GM12878 (cell line): ENCODE measurements around the gene C1GALT1. TPM values are rescaled to one million over a fixed set of nuclear protein-coding genes. Genes with fewer than 3 reads are reported as not detected.
A peak's percentile ranks its signal among the peaks of the same experiment; 100 is the strongest.

Experiments
- ATAC-seq: fragments of 200-7000 bp; cut with Tn5 transposase; 3 replicates; pipeline ENCODE4 v1.9.1; 2020; ENCODE audit warnings: mild to moderate bottlenecking, moderate library complexity
- BruUV-seq: library from RNA; stranded (reverse); fragments of 400-500 nt; replicated peaks from 2 replicates; lab custom pipeline; 2021; lab: Mats Ljungman, UMichigan
- CTCF ChIA-PET: fragments of 300-600 bp; sonication (Branson Sonifier 250); formaldehyde crosslinking; extraction: SDS; loops from one replicate; lab custom pipeline; 2021; ENCODE audit warnings: inconsistent platforms; lab: Yijun Ruan, JAX
- POLR2A ChIA-PET: fragments of 350-600 bp; formaldehyde crosslinking; extraction: SDS; loops from one replicate; lab custom pipeline; 2021; ENCODE audit warnings: inconsistent platforms; lab: Charles Lee
- RAD21 ChIA-PET: fragments of 300-600 bp; sonication (Branson Sonifier 250); formaldehyde crosslinking; loops from one replicate; lab custom pipeline; 2023; ENCODE audit warnings: antibody characterized with exemption; ENCODE audit not compliant: unreplicated experiment; lab: Charles Lee
- SMC1A ChIA-PET: fragments of 300-600 bp; sonication (Branson Sonifier 250); formaldehyde crosslinking; loops from one replicate; lab custom pipeline; 2023; ENCODE audit not compliant: unreplicated experiment, uncharacterized antibody; lab: Charles Lee
- DNase-seq: peaks from one replicate; pipeline ENCODE4 v3.0.0-alpha.2; 2011; ENCODE audit warnings: low read depth, low spot score
- FAIRE-seq: peaks from 3 replicates; lab custom pipeline; 2011; peaks lifted over from hg19 to GRCh38; lab: Jason Lieb, UNC
- H2AFZ ChIP-seq: 2 replicates; pipeline ENCODE4 v1.6.0; 2011; ENCODE audit warnings: low read depth, low read length, control low read depth; ENCODE audit not compliant: control insufficient read depth
- H3K27ac ChIP-seq: 2 replicates; pipeline ENCODE4 v1.5.1; 2011; ENCODE audit warnings: control low read depth; ENCODE audit not compliant: control insufficient read depth, insufficient read depth
- H3K27me3 ChIP-seq, 2 experiments: replicated peaks in 1 of 2; 2 replicates each; pipeline versions ENCODE4 v1.6.0 to v1.6.1; 2011; ENCODE audit warnings: low read length in 1 of 2; ENCODE audit not compliant: control insufficient read depth in 2 of 2, insufficient read depth in 2 of 2
- H3K36me3 ChIP-seq, 2 experiments: 2 replicates each; pipeline ENCODE4 v1.5.1; 2011; ENCODE audit warnings: low read length in 1 of 2; ENCODE audit not compliant: control insufficient read depth in 2 of 2, insufficient read depth in 2 of 2
- H3K4me1 ChIP-seq: 2 replicates; pipeline ENCODE4 v1.6.1; 2011; ENCODE audit warnings: mild to moderate bottlenecking, low read length, moderate library complexity, mixed read lengths; ENCODE audit not compliant: control insufficient read depth, insufficient read depth
- H3K4me2 ChIP-seq: 2 replicates; pipeline ENCODE4 v1.6.0; 2011; ENCODE audit warnings: control low read depth; ENCODE audit not compliant: control insufficient read depth, insufficient read depth
- H3K4me3 ChIP-seq: fragments of 200-600 bp; sonication (generic); 2 replicates; pipeline ENCODE4 v1.5.1; 2016
- H3K79me2 ChIP-seq: 2 replicates; pipeline ENCODE4 v1.6.0; 2011; ENCODE audit warnings: low read length; ENCODE audit not compliant: control insufficient read depth, insufficient read depth
- H3K9ac ChIP-seq: 2 replicates; pipeline ENCODE4 v1.8.0; 2011; ENCODE audit warnings: low read length, control low read depth, mixed read lengths; ENCODE audit not compliant: control insufficient read depth, insufficient read depth
- H3K9me3 ChIP-seq: replicated peaks from 3 replicates; pipeline ENCODE4 v1.5.1; 2011; ENCODE audit warnings: mild to moderate bottlenecking, low read length; ENCODE audit not compliant: control insufficient read depth, insufficient read depth
- H4K20me1 ChIP-seq: 2 replicates; pipeline ENCODE4 v1.6.0; 2011; ENCODE audit not compliant: control insufficient read depth, insufficient read depth
- BCL11A ChIP-seq: IDR thresholded peaks from 2 replicates; pipeline ENCODE4 v1.6.1; 2011; ENCODE audit warnings: low read depth, low read length
- CBFB ChIP-seq: IDR thresholded peaks from 2 replicates; pipeline ENCODE4 v1.6.1; 2016; ENCODE audit warnings: antibody characterized with exemption, low read depth
- CBX5 ChIP-seq: sonication (generic); IDR thresholded peaks from 2 replicates; pipeline ENCODE4 v1.6.1; 2016; ENCODE audit warnings: low read depth, moderate library complexity, mild to moderate bottlenecking, inconsistent platforms
- CREM ChIP-seq: IDR thresholded peaks from 2 replicates; pipeline ENCODE4 v1.6.1; 2014; ENCODE audit warnings: antibody characterized with exemption, low read depth
- EED ChIP-seq: sonication (generic); IDR thresholded peaks from 2 replicates; pipeline ENCODE4 v1.6.1; 2016; ENCODE audit warnings: antibody characterized with exemption, low read depth
- ESRRA ChIP-seq: IDR thresholded peaks from 2 replicates; pipeline ENCODE4 v1.6.1; 2012; ENCODE audit warnings: mild to moderate bottlenecking, low read length, improper control_type of control experiment
- FOS ChIP-seq: IDR thresholded peaks from 3 replicates; pipeline ENCODE4 v1.6.1; 2011; ENCODE audit warnings: borderline replicate concordance; ENCODE audit not compliant: insufficient read length; ENCODE audit errors: extremely low read depth
- HCFC1 ChIP-seq: fragments of 150-350 bp; IDR thresholded peaks from 2 replicates; pipeline ENCODE4 v1.6.1; 2014; ENCODE audit warnings: low read length
- HDAC2 ChIP-seq: fragments of 200-600 bp; sonication (generic); IDR thresholded peaks from 2 replicates; pipeline ENCODE4 v1.6.1; 2017
- HDAC6 ChIP-seq: fragments of 200-600 bp; sonication (generic); IDR thresholded peaks from one replicate; pipeline ENCODE4 v1.8.0; 2017; ENCODE audit warnings: antibody characterized with exemption; ENCODE audit not compliant: unreplicated experiment
- IKZF1 ChIP-seq: fragments of 450-650 bp; conservative IDR thresholded peaks from 2 replicates; pipeline ENCODE4 v1.6.1; 2017; ENCODE audit warnings: antibody characterized with exemption, mild to moderate bottlenecking
- LARP7 ChIP-seq: fragments of 450-650 bp; IDR thresholded peaks from 2 replicates; pipeline ENCODE4 v1.6.1; 2017; ENCODE audit warnings: mild to moderate bottlenecking
- MTA3 ChIP-seq: IDR thresholded peaks from 2 replicates; pipeline ENCODE4 v1.6.1; 2012; ENCODE audit warnings: low read length, inconsistent platforms, borderline replicate concordance
- MYC ChIP-seq: IDR thresholded peaks from 2 replicates; pipeline ENCODE4 v1.6.1; 2011; ENCODE audit warnings: mild to moderate bottlenecking, low read length, moderate library complexity, inconsistent platforms; ENCODE audit not compliant: insufficient read depth, insufficient replicate concordance, insufficient read length, severe bottlenecking
- NFIC ChIP-seq: IDR thresholded peaks from 2 replicates; pipeline ENCODE4 v1.6.1; 2012; ENCODE audit warnings: low read depth, mild to moderate bottlenecking, inconsistent platforms, low read length, moderate library complexity
- PBX3 ChIP-seq: IDR thresholded peaks from 2 replicates; pipeline ENCODE4 v1.6.1; 2011; ENCODE audit warnings: mild to moderate bottlenecking, low read depth, low read length, moderate library complexity; ENCODE audit not compliant: insufficient replicate concordance
- PKNOX1 ChIP-seq: fragments of 450-650 bp; IDR thresholded peaks from 2 replicates; pipeline ENCODE4 v1.6.1; 2016; ENCODE audit warnings: mild to moderate bottlenecking
- RAD21 ChIP-seq: IDR thresholded peaks from 2 replicates; pipeline ENCODE4 v1.6.1; 2011; ENCODE audit warnings: mild to moderate bottlenecking, low read depth, low read length, moderate library complexity; ENCODE audit not compliant: insufficient read depth
- SIN3A ChIP-seq: IDR thresholded peaks from 2 replicates; pipeline ENCODE4 v1.6.1; 2012; ENCODE audit warnings: low read depth, low read length, improper control_type of control experiment
- SMARCA5 ChIP-seq: fragments of 450-650 bp; IDR thresholded peaks from 2 replicates; pipeline ENCODE4 v1.6.1; 2017; ENCODE audit warnings: mild to moderate bottlenecking
- STAT1 ChIP-seq: fragments of 450-650 bp; conservative IDR thresholded peaks from 2 replicates; pipeline ENCODE4 v1.6.1; 2014; ENCODE audit warnings: antibody characterized with exemption, mild to moderate bottlenecking
- SUZ12 ChIP-seq: fragments of 200-600 bp; sonication (generic); IDR thresholded peaks from one replicate; pipeline ENCODE4 v1.6.1; 2018; ENCODE audit warnings: antibody characterized with exemption, mild to moderate bottlenecking; ENCODE audit not compliant: unreplicated experiment
- TAF1 ChIP-seq: IDR thresholded peaks from 2 replicates; pipeline ENCODE4 v1.6.1; 2011; ENCODE audit warnings: mild to moderate bottlenecking, low read depth, low read length, borderline replicate concordance
- TARDBP ChIP-seq: IDR thresholded peaks from 2 replicates; pipeline ENCODE4 v1.6.1; 2016; ENCODE audit warnings: borderline replicate concordance
- YY1 ChIP-seq: IDR thresholded peaks from 2 replicates; pipeline ENCODE4 v1.6.1; 2011; ENCODE audit warnings: low read depth, mild to moderate bottlenecking, low read length
- WGBS: methylation state at CpG from one replicate; pipeline ENCODE4 v1.1.6; 2016; ENCODE audit warnings: low lambda C conversion rate; ENCODE audit not compliant: insufficient replicate concordance, insufficient coverage; ENCODE audit errors: missing lambda C conversion rate; 5-methylcytosine and 5-hydroxymethylcytosine counted together
- in situ Hi-C: fragments of 300-500 bp; cut with MboI; formaldehyde crosslinking; loops from 9 replicates; pipeline ENCODE4 v1.14.3; 2018; ENCODE audit warnings: mixed read lengths
- intact Hi-C: fragments of 100-400 bp; cut with micrococcal nuclease; formaldehyde crosslinking; loops from one replicate; pipeline ENCODE4 v1.14.2; 2022; ENCODE audit not compliant: unreplicated experiment
- polyA plus RNA-seq, 11 experiments: library from polyadenylated mRNA; depleted of rRNA in 4 of 11; unstranded in 6 of 11; stranded (reverse) in 5 of 11; fragments of >200 nt; fragmentation: Nextera tagmentation in 4 of 11; fragmentation: Illumina TruSeq in 1 of 11; extraction: Ambion mirVana in 4 of 11; extraction: Trizol in 1 of 11; gene quantifications; 1 replicate in 1 of 11; 2 replicates in 10 of 11; pipeline versions ENCODE4 v1.2.1 to v1.2.3, GENCODE V29; 2011 to 2016; ENCODE audit warnings: inconsistent platforms in 2 of 11, missing spikeins in 2 of 11, low read depth in 1 of 11
- total RNA-seq, 4 experiments: library from RNA; depleted of rRNA in 3 of 4; stranded (reverse); fragments of >200 nt in 3 of 4; fragmentation: Illumina TruSeq in 1 of 4; extraction: Trizol in 1 of 4; gene quantifications; 2 replicates each; pipeline versions ENCODE4 v1.2.1 to v1.2.3, GENCODE V29; 2013 to 2021

The C1GALT1 gene
- total and polyA plus RNA-seq, 10 of the 15 experiments (the other 5 are each of a cell fraction or from before 2014, with no cell fraction given), result 1.6 to 25.0 (median 8.5) TPM

GRCh38 chr7:7183061-7183837 lies 905 bp downstream of the C1GALT1 start:
- H3K27ac ChIP-seq, result peak overlapping the region; percentile 88
- DNase-seq (no peak), ATAC-seq (peak; percentile 59), FAIRE-seq (no peak)
- peaks cover 37% of the 10 kb centered on the region for H3K79me2 ChIP-seq
- intact Hi-C loops (loop anchor here (2.0 to 10.0 kb wide), 4 partner anchors 80 to 352 kb away; partner anchors contain the start of gene COL28A1), in situ Hi-C loops (no loop called here)
- peak overlapping the region; percentile 90 for H2AFZ ChIP-seq
- peak overlapping the region; percentile 95 for H3K4me3 ChIP-seq
- WGBS, result under 1% methylated on average over 33 of the region's 44 CpGs
- ChIA-PET CTCF (interaction anchor here (0.7 to 4.6 kb wide), 8 partner anchors 26 to 1030 kb away, joined by 3 to 19 read pairs (median 4); no protein-coding TSS in a partner anchor), POLR2A (interaction anchor here (1.0 to 1.6 kb wide), 4 partner anchors 17 to 210 kb away, joined by 3 to 4 read pairs (median 3); no protein-coding TSS in a partner anchor), RAD21 (interaction anchor here (0.7 to 4.1 kb wide), 13 partner anchors 19 to 1113 kb away, joined by 3 to 34 read pairs (median 4); no protein-coding TSS in a partner anchor), SMC1A (interaction anchor here (0.7 to 3.3 kb wide), 10 partner anchors 12 to 140 kb away, joined by 3 to 16 read pairs (median 5); no protein-coding TSS in a partner anchor)
- H3K4me1 ChIP-seq, result peaks cover 9% of the 10 kb centered on the region
- H3K27me3 ChIP-seq, result no peaks in the 10 kb centered on the region
- no TSS peak for BruUV-seq
- H4K20me1 ChIP-seq, result no peaks in the 10 kb centered on the region; the same call in 1 of the 2 replicates
- H3K36me3 ChIP-seq, result peaks cover 0 to 4% of the 10 kb centered on the region in 2 experiments; a peak in 1 of 4 replicates
- no peaks in the 10 kb centered on the region for H3K9me3 ChIP-seq
- H3K9ac ChIP-seq, result peak overlapping the region; percentile 88
- H3K4me2 ChIP-seq, result peak overlapping the region; percentile 68
- TF ChIP-seq BCL11A (no peak), CREM (no peak), EED (no peak), TARDBP (no peak), IKZF1 (0 out of 2 replicates have a peak, but pooled peaks have one; percentile 64), HDAC6 (peak; percentile 73), PBX3 (no peak), LARP7 (no peak), NFIC (0 out of 2 replicates have a peak, but pooled peaks have one; percentile 5), SIN3A (no peak), ESRRA (no peak), STAT1 (no peak), MYC (no peak), TAF1 (no peak), CBFB (no peak), YY1 (no peak), SUZ12 (no peak), HCFC1 (no peak), HDAC2 (no peak), SMARCA5 (no peak), RAD21 (no peak), CBX5 (no peak), PKNOX1 (no peak), FOS (no peak), MTA3 (no peak)
